MCF 10A (cell line): ENCODE data around the gene DIP2B. TPM values are rescaled to one million over a fixed set of nuclear protein-coding genes. Genes with fewer than 3 reads are reported as not detected.

Experiments
- BruUV-seq: library from RNA; stranded (reverse); fragments of 400-500 nt; replicated peaks from 2 replicates; lab custom pipeline; 2021; lab: Mats Ljungman, UMichigan
- CTCF ChIA-PET: fragments of 300-600 bp; sonication (Branson Sonifier 250); formaldehyde crosslinking; extraction: SDS; loops from one replicate; lab custom pipeline; 2021; ENCODE audit warnings: antibody characterized with exemption, inconsistent platforms; lab: Yijun Ruan, JAX
- POLR2A ChIA-PET: fragments of 300-600, 350-650 bp; sonication (Branson Sonifier 250); formaldehyde crosslinking; extraction: SDS; loops from one replicate; lab custom pipeline; 2020; ENCODE audit warnings: antibody characterized with exemption, inconsistent platforms; lab: Yijun Ruan, JAX
- DNase-seq: peaks from one replicate; pipeline ENCODE4 v3.0.0-alpha.2; 2018; ENCODE audit not compliant: unreplicated experiment
- H3K27ac Mint-ChIP-seq: one replicate; pipeline ENCODE4 v1.8.0; 2022; ENCODE audit warnings: mild to moderate bottlenecking, low read depth, mixed read lengths; ENCODE audit not compliant: unreplicated experiment
- H3K27me3 Mint-ChIP-seq: one replicate; pipeline ENCODE4 v1.8.0; 2022; ENCODE audit warnings: mixed read lengths; ENCODE audit not compliant: insufficient read depth, unreplicated experiment
- H3K36me3 Mint-ChIP-seq: one replicate; pipeline ENCODE4 v1.8.0; 2022; ENCODE audit warnings: mild to moderate bottlenecking, moderate library complexity, mixed read lengths; ENCODE audit not compliant: insufficient read depth, unreplicated experiment
- H3K4me1 Mint-ChIP-seq: one replicate; pipeline ENCODE4 v1.8.0; 2022; ENCODE audit warnings: mixed read lengths; ENCODE audit not compliant: insufficient read depth, unreplicated experiment
- H3K4me3 Mint-ChIP-seq: one replicate; pipeline ENCODE4 v1.8.0; 2022; ENCODE audit warnings: mild to moderate bottlenecking, moderate library complexity, mixed read lengths; ENCODE audit not compliant: unreplicated experiment
- H3K9me3 Mint-ChIP-seq: one replicate; pipeline ENCODE4 v1.8.0; 2022; ENCODE audit warnings: mixed read lengths; ENCODE audit not compliant: unreplicated experiment
- intact Hi-C: fragments of 100-400 bp; cut with micrococcal nuclease; formaldehyde crosslinking; loops from 2 replicates; pipeline ENCODE4 v1.14.1; 2022
- total RNA-seq: library from RNA; stranded (reverse); gene quantifications from 2 replicates; pipeline ENCODE4 v1.2.3, GENCODE V29; 2022
- TF ChIP-seq, protein P1 (sequence below): fragments of 200-600 bp; IDR thresholded peaks from one replicate; pipeline ENCODE4 v1.8.0; 2022; ENCODE audit warnings: antibody characterized with exemption, mild to moderate bottlenecking; ENCODE audit not compliant: unreplicated experiment

The DIP2B gene
- total RNA-seq, 1 experiment from 2014 or later, result 18.8 TPM

DNA sequence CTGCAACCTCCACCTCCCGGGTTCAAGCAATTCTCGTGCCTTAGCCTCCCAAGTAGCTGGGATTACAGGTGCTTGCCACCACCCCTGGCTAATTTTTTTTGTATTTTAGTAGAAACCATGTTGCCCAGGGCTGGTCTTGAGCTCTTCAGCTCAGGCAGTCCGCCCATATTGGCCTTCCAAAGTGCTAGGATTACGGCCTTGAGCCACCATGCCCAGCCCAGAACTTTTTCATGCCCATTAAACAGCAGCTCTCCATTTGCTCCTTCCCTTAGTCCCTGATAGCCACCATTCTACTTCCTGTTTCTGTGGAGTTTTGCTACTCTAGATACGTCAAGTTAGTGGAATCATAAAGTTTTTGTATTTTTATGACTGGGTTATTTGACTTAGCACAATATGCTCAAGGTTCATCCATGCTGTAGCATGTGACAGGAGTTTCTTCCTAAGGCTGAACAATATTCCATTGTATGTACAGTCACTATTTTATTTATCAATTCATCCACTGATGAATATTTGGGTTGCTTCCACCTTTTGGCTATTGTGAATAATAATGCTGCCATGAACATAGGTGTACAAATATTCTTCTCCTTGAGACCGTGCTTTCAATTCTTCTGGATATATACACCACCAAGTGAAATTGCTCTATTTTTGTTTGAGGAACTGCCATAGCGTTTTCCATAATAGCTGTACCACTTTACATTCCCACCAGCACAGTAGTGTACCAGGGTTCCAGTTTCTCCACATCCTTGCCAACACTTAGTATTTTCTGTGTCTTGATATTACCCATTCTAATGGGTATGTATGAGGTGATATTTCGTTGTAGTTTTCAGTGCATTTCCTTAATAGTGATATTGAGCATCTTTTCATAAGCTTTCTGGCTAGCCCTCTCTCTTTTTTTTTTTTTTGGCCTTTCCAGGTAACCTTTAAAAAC lies 274.1 kb downstream of the DIP2B start:
- H3K27me3 Mint-ChIP-seq, result no peaks in the 10 kb centered on the region
- no peak overlapping the region for H3K4me3 Mint-ChIP-seq
- TF ChIP-seq, protein P1, sequence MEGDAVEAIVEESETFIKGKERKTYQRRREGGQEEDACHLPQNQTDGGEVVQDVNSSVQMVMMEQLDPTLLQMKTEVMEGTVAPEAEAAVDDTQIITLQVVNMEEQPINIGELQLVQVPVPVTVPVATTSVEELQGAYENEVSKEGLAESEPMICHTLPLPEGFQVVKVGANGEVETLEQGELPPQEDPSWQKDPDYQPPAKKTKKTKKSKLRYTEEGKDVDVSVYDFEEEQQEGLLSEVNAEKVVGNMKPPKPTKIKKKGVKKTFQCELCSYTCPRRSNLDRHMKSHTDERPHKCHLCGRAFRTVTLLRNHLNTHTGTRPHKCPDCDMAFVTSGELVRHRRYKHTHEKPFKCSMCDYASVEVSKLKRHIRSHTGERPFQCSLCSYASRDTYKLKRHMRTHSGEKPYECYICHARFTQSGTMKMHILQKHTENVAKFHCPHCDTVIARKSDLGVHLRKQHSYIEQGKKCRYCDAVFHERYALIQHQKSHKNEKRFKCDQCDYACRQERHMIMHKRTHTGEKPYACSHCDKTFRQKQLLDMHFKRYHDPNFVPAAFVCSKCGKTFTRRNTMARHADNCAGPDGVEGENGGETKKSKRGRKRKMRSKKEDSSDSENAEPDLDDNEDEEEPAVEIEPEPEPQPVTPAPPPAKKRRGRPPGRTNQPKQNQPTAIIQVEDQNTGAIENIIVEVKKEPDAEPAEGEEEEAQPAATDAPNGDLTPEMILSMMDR, result no peak
- peaks cover 10% of the 10 kb centered on the region for H3K4me1 Mint-ChIP-seq
- intact Hi-C loops, result no loop called here
- peak overlapping the region; percentile 54 for H3K27ac Mint-ChIP-seq
- no peaks in the 10 kb centered on the region for H3K9me3 Mint-ChIP-seq
- H3K36me3 Mint-ChIP-seq, result peaks cover 39% of the 10 kb centered on the region
- DNase-seq, result no peak
- POLR2A ChIA-PET, result interaction anchor here (0.8 to 7.3 kb wide), 5 partner anchors 7 to 24 kb away, joined by 3 to 169 read pairs (median 4); partner anchors contain the start of gene ATF1
- CTCF ChIA-PET, result interaction anchor here (0.8 to 1.6 kb wide), 5 partner anchors 9 to 249 kb away, joined by 3 to 5 read pairs (median 4); partner anchors contain the start of gene ATF1
- BruUV-seq, result no TSS peak

DNA sequence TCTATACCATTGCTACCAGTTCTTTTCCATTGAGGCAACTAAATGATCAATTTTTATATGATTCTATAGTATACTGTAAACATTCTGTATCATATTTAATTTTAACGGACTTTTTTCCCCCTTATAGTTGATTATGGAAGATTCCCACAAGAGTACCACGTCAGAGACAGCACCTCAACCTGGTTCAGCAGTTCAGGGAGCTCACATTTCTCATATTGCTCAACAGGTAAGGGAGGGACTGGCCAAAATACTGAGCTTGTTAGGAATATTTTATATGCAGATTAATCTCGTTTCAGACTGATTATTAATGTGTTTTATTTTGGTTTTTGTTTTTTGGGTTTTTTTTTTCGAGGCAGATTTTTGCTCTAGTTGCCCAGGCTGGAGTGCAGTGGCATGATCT lies 275.2 kb downstream of the DIP2B start:
- Mint-ChIP-seq H3K27me3 (no peaks in the 10 kb centered on the region), H3K4me3 (no peak overlapping the region), H3K4me1 (peaks cover 18% of the 10 kb centered on the region), H3K27ac (peak overlapping the region; percentile 54), H3K9me3 (no peaks in the 10 kb centered on the region), H3K36me3 (peaks cover 39% of the 10 kb centered on the region)
- TF ChIP-seq, protein P1, result no peak
- BruUV-seq, result no TSS peak
- intact Hi-C loops, result no loop called here
- ChIA-PET POLR2A (interaction anchor here (0.6 to 1.3 kb wide), 5 partner anchors 10 to 17 kb away, joined by 3 to 6 read pairs (median 3); partner anchors contain the start of gene ATF1), CTCF (interaction anchor here (0.6 to 1.1 kb wide), 4 partner anchors 12 to 1163 kb away, joined by 3 to 4 read pairs (median 4); no protein-coding TSS in a partner anchor)
- peak; percentile 56 for DNase-seq

DNA sequence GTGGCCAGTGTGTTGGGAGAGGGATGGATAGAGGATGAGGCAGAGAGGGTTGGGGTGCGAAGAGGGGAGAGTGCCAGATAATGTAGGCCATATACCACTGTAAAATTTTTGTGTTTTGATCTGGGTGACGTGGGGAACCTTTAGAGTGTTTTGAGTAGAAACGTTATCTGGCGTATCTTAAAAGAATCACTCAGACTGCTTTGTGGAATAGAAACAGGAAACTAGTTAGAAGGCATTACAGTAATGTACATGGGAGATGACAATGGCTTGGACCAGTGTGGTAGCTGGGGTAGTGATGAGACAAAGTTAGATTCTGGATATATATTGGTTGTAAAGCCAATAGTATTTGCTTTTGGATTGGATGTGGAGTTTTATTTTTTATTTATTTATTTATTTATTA lies 279.7 kb downstream of the DIP2B start:
- Mint-ChIP-seq H3K27me3 (no peaks in the 10 kb centered on the region), H3K36me3 (peaks cover 53% of the 10 kb centered on the region), H3K4me1 (peaks cover 55% of the 10 kb centered on the region), H3K4me3 (peak overlapping the region; percentile 15), H3K27ac (peak overlapping the region; percentile 96), H3K9me3 (no peaks in the 10 kb centered on the region)
- no peak for DNase-seq
- ChIA-PET CTCF (interaction anchor here (0.7 kb wide), 1 partner anchor 309 kb away, joined by 3 read pairs; no protein-coding TSS in a partner anchor), POLR2A (interaction anchor here (7.1 to 8.4 kb wide), 2 partner anchors 9 to 20 kb away, joined by 149 to 169 read pairs; partner anchors contain the start of gene ATF1)
- intact Hi-C loops, result no loop called here
- BruUV-seq, result no TSS peak
- TF ChIP-seq, protein P1, result no peak
